HL-60 (cell line): ENCODE data around the gene SEC14L2.

Experiments used
- CTCF ChIP-seq: IDR thresholded peaks from one replicate; pipeline ENCODE4 v1.5.1; 2011; ENCODE audit warnings: low read length, control low read depth, inconsistent platforms; ENCODE audit not compliant: insufficient read depth
- GABPA ChIP-seq: IDR thresholded peaks from 2 replicates; pipeline ENCODE4 v1.6.1; 2012; ENCODE audit warnings: low read depth
- POLR2AphosphoS5 ChIP-seq: IDR thresholded peaks from 2 replicates; pipeline ENCODE4 v1.6.1; 2012; ENCODE audit warnings: low read depth
- REST ChIP-seq: IDR thresholded peaks from 2 replicates; pipeline ENCODE4 v1.6.1; 2012; ENCODE audit warnings: low read depth; ENCODE audit not compliant: insufficient replicate concordance

GRCh38 chr22:30371981-30372380, 24.8 kb upstream of the SEC14L2 start:
- TF ChIP-seq CTCF (no peak), REST (no peak), GABPA (no peak), POLR2AphosphoS5 (no peak)
